ENCODE results near the gene LPXN.

LPXN gene

GRCh38 chr11:58575377-58576020 is at the start of gene LPXN:
TSS of gene LPXN (minus strand) at chr11:58575856. CDS start at chr11:58575772, 84 bp downstream.
- no peak for DNase-seq

- DNase-seq: no peak
These were observed 49.4 kb upstream of the LPXN start for GRCh38 chr11:58625086-58625485.

- DNase-seq: no peak
These were observed 46.7 kb upstream of the LPXN start, which contains the start of gene CNTF for GRCh38 chr11:58622344-58622743. TSS of gene CNTF (plus strand) at chr11:58622665. CDS start at chr11:58622753, 88 bp downstream.

GRCh38 chr11:58621586-58622262 is 46.1 kb upstream of the LPXN start:
- no peak for DNase-seq

- DNase-seq: no peak
These were observed 42.4 kb upstream of the LPXN start for GRCh38 chr11:58617976-58618557.

GRCh38 chr11:58616594-58616993 is 40.9 kb upstream of the LPXN start:
- no peak for DNase-seq

GRCh38 chr11:58615559-58615958 is 39.9 kb upstream of the LPXN start:
- no peak for DNase-seq

GRCh38 chr11:58613228-58613627 is 37.6 kb upstream of the LPXN start:
- DNase-seq: no peak

GRCh38 chr11:58609723-58610122 is 34.1 kb upstream of the LPXN start:
- DNase-seq: no peak

- DNase-seq: no peak
These were observed 32.7 kb upstream of the LPXN start for GRCh38 chr11:58608331-58608730.

GRCh38 chr11:58606930-58607714 is 31.5 kb upstream of the LPXN start:
- DNase-seq: no peak

- no peak for DNase-seq
These were observed 24.9 kb upstream of the LPXN start for GRCh38 chr11:58600510-58600909.

GRCh38 chr11:58597486-58598144 is 22.0 kb upstream of the LPXN start:
- no peak for DNase-seq

GRCh38 chr11:58596621-58597020 is 21.0 kb upstream of the LPXN start:
- no peak for DNase-seq

- no peak for DNase-seq
These were observed 19.2 kb upstream of the LPXN start for GRCh38 chr11:58594826-58595225.

GRCh38 chr11:58592760-58593472 is 17.3 kb upstream of the LPXN start:
- no peak for DNase-seq

GRCh38 chr11:58591659-58592058 is 16.0 kb upstream of the LPXN start:
- no peak for DNase-seq

GRCh38 chr11:58586998-58587397 is 11.3 kb upstream of the LPXN start:
- DNase-seq: no peak

GRCh38 chr11:58582437-58582836 is 6.8 kb upstream of the LPXN start:
- no peak for DNase-seq

- DNase-seq: no peak
These were observed 4.7 kb upstream of the LPXN start for GRCh38 chr11:58580311-58580710.

- peak; percentile 95 for DNase-seq
These were observed 3.8 kb upstream of the LPXN start for GRCh38 chr11:58579192-58580129.
